H9 (cell line): ENCODE data around the gene TBX5. TPM values are rescaled to one million over a fixed set of nuclear protein-coding genes. Genes with fewer than 3 reads are reported as not detected.

Source experiments
- DNase-seq: peaks from one replicate; pipeline ENCODE4 v3.0.0-alpha.2; 2017
- H2AFZ ChIP-seq: one replicate; pipeline ENCODE4 v1.6.1; 2013; ENCODE audit warnings: mild to moderate bottlenecking, low read length, control low read depth, moderate library complexity
- H2AK5ac ChIP-seq: 2 replicates; pipeline ENCODE4 v1.6.1; 2013; ENCODE audit warnings: low read length, control low read depth, mixed read lengths; ENCODE audit not compliant: insufficient read length
- H2BK120ac ChIP-seq: one replicate; pipeline ENCODE4 v1.6.1; 2013; ENCODE audit warnings: low read depth, mild to moderate bottlenecking, low read length, control low read depth, inconsistent platforms; ENCODE audit not compliant: poor library complexity, severe bottlenecking
- H2BK12ac ChIP-seq: 2 replicates; pipeline ENCODE4 v1.6.1; 2013; ENCODE audit warnings: low read length, control low read depth, mixed read lengths, low read depth; ENCODE audit not compliant: insufficient read length
- H2BK15ac ChIP-seq: 2 replicates; pipeline ENCODE4 v1.6.1; 2013; ENCODE audit warnings: low read depth, low read length, control low read depth
- H2BK20ac ChIP-seq: one replicate; pipeline ENCODE4 v1.6.1; 2013; ENCODE audit warnings: low read depth, mild to moderate bottlenecking, low read length, control low read depth, inconsistent platforms; ENCODE audit not compliant: poor library complexity, severe bottlenecking
- H2BK5ac ChIP-seq: 2 replicates; pipeline ENCODE4 v1.6.1; 2013; ENCODE audit warnings: low read length, control low read depth, mixed read lengths; ENCODE audit not compliant: insufficient read length
- H3K14ac ChIP-seq: 2 replicates; pipeline ENCODE4 v1.6.1; 2013; ENCODE audit warnings: low read length, control low read depth; ENCODE audit not compliant: insufficient read depth
- H3K18ac ChIP-seq: 2 replicates; pipeline ENCODE4 v1.6.1; 2013; ENCODE audit warnings: low read depth, mild to moderate bottlenecking, mixed read lengths, low read length, control low read depth; ENCODE audit not compliant: insufficient read length
- H3K23ac ChIP-seq: 2 replicates; pipeline ENCODE4 v1.6.1; 2013; ENCODE audit warnings: low read length, control low read depth, mixed read lengths, low read depth; ENCODE audit not compliant: insufficient read length
- H3K23me2 ChIP-seq: 2 replicates; pipeline ENCODE4 v1.6.1; 2013; ENCODE audit warnings: low read depth, mild to moderate bottlenecking, mixed read lengths, low read length, control low read depth; ENCODE audit not compliant: insufficient read length, poor library complexity, severe bottlenecking
- H3K27ac ChIP-seq: 2 replicates; pipeline ENCODE4 v1.5.1; 2013; ENCODE audit warnings: low read length, control low read depth, mixed read lengths, low read depth; ENCODE audit not compliant: insufficient read length
- H3K27me3 ChIP-seq: 2 replicates; pipeline ENCODE4 v1.6.1; 2013; ENCODE audit warnings: low read length, control low read depth, inconsistent platforms; ENCODE audit not compliant: insufficient read depth
- H3K4ac ChIP-seq: 2 replicates; pipeline ENCODE4 v1.6.1; 2013; ENCODE audit warnings: low read depth, mild to moderate bottlenecking, control low read depth, inconsistent platforms, low read length, moderate library complexity
- H3K4me1 ChIP-seq: 2 replicates; pipeline ENCODE4 v1.6.1; 2013; ENCODE audit warnings: low read length, control low read depth, inconsistent platforms; ENCODE audit not compliant: insufficient read depth
- H3K4me2 ChIP-seq: 2 replicates; pipeline ENCODE4 v1.6.1; 2013; ENCODE audit warnings: low read length, control low read depth, mixed read lengths; ENCODE audit not compliant: insufficient read length, insufficient read depth
- H3K56ac ChIP-seq: 2 replicates; pipeline ENCODE4 v1.6.1; 2013; ENCODE audit warnings: low read depth, mild to moderate bottlenecking, mixed read lengths, low read length, control low read depth; ENCODE audit not compliant: insufficient read length
- H3K79me1 ChIP-seq: 2 replicates; pipeline ENCODE4 v1.6.1; 2013; ENCODE audit warnings: low read depth, mild to moderate bottlenecking, moderate library complexity, low read length, control low read depth, inconsistent platforms; ENCODE audit not compliant: insufficient read depth, poor library complexity, severe bottlenecking
- H3K79me2 ChIP-seq: 2 replicates; pipeline ENCODE4 v1.6.1; 2013; ENCODE audit warnings: low read length, control low read depth, inconsistent platforms; ENCODE audit not compliant: insufficient read depth
- H3K9ac ChIP-seq: 2 replicates; pipeline ENCODE4 v1.6.1; 2013; ENCODE audit warnings: low read length, control low read depth, mixed read lengths; ENCODE audit not compliant: insufficient read length; ENCODE audit errors: extremely low read depth
- H3K9me3 ChIP-seq: one replicate; pipeline ENCODE4 v1.6.1; 2013; ENCODE audit warnings: low read depth, low read length, inconsistent platforms; ENCODE audit not compliant: control insufficient read depth
- H3T11ph ChIP-seq: one replicate; pipeline ENCODE4 v1.6.1; 2013; ENCODE audit warnings: mild to moderate bottlenecking, low read length, control low read depth, inconsistent platforms
- H4K20me1 ChIP-seq: one replicate; pipeline ENCODE4 v1.6.1; 2013; ENCODE audit not compliant: control insufficient read depth, insufficient read length, insufficient read depth
- H4K5ac ChIP-seq: 2 replicates; pipeline ENCODE4 v1.6.1; 2013; ENCODE audit warnings: low read depth, mild to moderate bottlenecking, mixed read lengths, low read length, control low read depth; ENCODE audit not compliant: insufficient read length
- H4K8ac ChIP-seq: replicated peaks from 2 replicates; pipeline ENCODE4 v1.6.1; 2013; ENCODE audit warnings: low read length, control low read depth, mixed read lengths, low read depth; ENCODE audit not compliant: insufficient read length
- H4K91ac ChIP-seq: 2 replicates; pipeline ENCODE4 v1.6.1; 2013; ENCODE audit warnings: low read depth, mild to moderate bottlenecking, moderate library complexity, mixed read lengths, low read length, control low read depth; ENCODE audit not compliant: insufficient read length
- H3K27ac Mint-ChIP-seq, 3 experiments: 2 replicates in 2 of 3; 3 replicates in 1 of 3; pipeline ENCODE4 v1.8.0; 2020 to 2021; ENCODE audit warnings: mixed read lengths in 3 of 3, mild to moderate bottlenecking in 1 of 3, moderate library complexity in 1 of 3
- H3K27me3 Mint-ChIP-seq: 2 replicates; pipeline ENCODE4 v1.8.0; 2021; ENCODE audit warnings: low read depth, mild to moderate bottlenecking, moderate library complexity, mixed read lengths
- H3K36me3 Mint-ChIP-seq, 3 experiments: 2 replicates in 2 of 3; 3 replicates in 1 of 3; pipeline ENCODE4 v1.8.0; 2020 to 2021; ENCODE audit warnings: low read depth in 3 of 3, mixed read lengths in 3 of 3; ENCODE audit not compliant: insufficient read depth in 1 of 3
- H3K4me1 Mint-ChIP-seq, 2 experiments: 2 replicates each; pipeline ENCODE4 v1.8.0; 2020; ENCODE audit warnings: mixed read lengths in 2 of 2
- H3K4me3 Mint-ChIP-seq, 2 experiments: 2 replicates in 1 of 2; 3 replicates in 1 of 2; pipeline ENCODE4 v1.8.0; 2020 to 2021; ENCODE audit warnings: mild to moderate bottlenecking in 2 of 2, mixed read lengths in 2 of 2, moderate library complexity in 1 of 2
- H3K9me3 Mint-ChIP-seq, 2 experiments: 2 replicates in 1 of 2; 3 replicates in 1 of 2; pipeline ENCODE4 v1.8.0; 2020; ENCODE audit warnings: mild to moderate bottlenecking in 2 of 2, mixed read lengths in 2 of 2, moderate library complexity in 1 of 2
- CTCF ChIP-seq: fragments of 200-600 bp; sonication (generic); conservative IDR thresholded peaks from 3 replicates; pipeline ENCODE4 v1.8.0; 2021; ENCODE audit warnings: antibody characterized with exemption, mild to moderate bottlenecking
- WGBS: extraction: QIAGEN DNeasy Blood & Tissue Kit; methylation state at CpG from one replicate; pipeline ENCODE4 v1.1.7; 2013; ENCODE audit warnings: missing lambda C conversion rate, low lambda C conversion rate, mixed read lengths; ENCODE audit not compliant: insufficient read length; ENCODE audit errors: extremely low coverage; 5-methylcytosine and 5-hydroxymethylcytosine counted together
- total RNA-seq: library from RNA; stranded (reverse); gene quantifications from 2 replicates; pipeline ENCODE4 v1.2.1, GENCODE V29; 2021

Gene TBX5
- total RNA-seq, 1 experiment from 2014 or later, result not detected

DNA sequence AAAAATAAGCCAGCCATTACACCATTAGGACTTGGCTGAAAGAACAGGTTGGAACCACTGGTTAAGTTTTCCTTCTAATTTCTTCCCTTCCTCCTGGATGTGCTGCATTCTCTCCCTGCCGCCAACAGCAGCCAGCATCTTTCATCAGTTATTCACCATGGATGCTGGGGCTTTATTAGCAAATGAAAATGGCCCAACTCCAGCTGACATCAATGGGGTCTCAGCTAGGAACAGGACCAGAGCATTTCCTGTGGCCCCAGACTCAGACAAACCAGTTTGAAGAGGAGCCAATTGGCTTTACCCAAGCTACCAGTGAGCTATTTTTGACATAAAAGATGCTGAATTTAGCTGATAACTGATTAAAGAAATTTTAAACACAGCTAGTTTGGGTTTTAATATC, 26.0 kb upstream of the TBX5 start:
- no peak for DNase-seq
- TF ChIP-seq CTCF, result no peak
- H3K4ac ChIP-seq, result no peak overlapping the region

More for the DNA sequence above, 26.0 kb upstream of the TBX5 start:
- no peaks in the 10 kb centered on the region for H3K23me2 ChIP-seq
- H3K27ac ChIP-seq, result no peak overlapping the region
- no peaks in the 10 kb centered on the region for H3K79me1 ChIP-seq
- no peak overlapping the region for H3K18ac ChIP-seq
- H3K4me1 ChIP-seq, result no peaks in the 10 kb centered on the region
- H3K56ac ChIP-seq, result no peak overlapping the region
- no peak overlapping the region for H4K8ac ChIP-seq
- no peaks in the 10 kb centered on the region for H3K4me1 Mint-ChIP-seq
- peaks cover 9% of the 10 kb centered on the region for H3K9me3 ChIP-seq
- peaks cover 6% of the 10 kb centered on the region in 2 experiments for H3K9me3 Mint-ChIP-seq
- H2BK15ac ChIP-seq, result no peak overlapping the region
- no peak overlapping the region for H3K23ac ChIP-seq
- no peaks in the 10 kb centered on the region for H3K79me2 ChIP-seq
- peaks cover 10% of the 10 kb centered on the region; the same call in 1 of the 2 replicates for H3K27me3 ChIP-seq
- no peak overlapping the region for H2AFZ ChIP-seq
- no peak overlapping the region for H2BK120ac ChIP-seq
- no peak overlapping the region for H2BK20ac ChIP-seq
- H3T11ph ChIP-seq, result no peak overlapping the region
- no peak overlapping the region for H3K9ac ChIP-seq
- H3K4me2 ChIP-seq, result no peak overlapping the region
- no peak overlapping the region for H4K5ac ChIP-seq
- H3K27me3 Mint-ChIP-seq, result peaks cover 95% of the 10 kb centered on the region
- no peak overlapping the region for H3K14ac ChIP-seq
- H3K27ac Mint-ChIP-seq, result no peak overlapping the region
- no CpG with 5 or more reads among the region's 1 CpG for WGBS
- no peak overlapping the region for H3K4me3 Mint-ChIP-seq
- no peaks in the 10 kb centered on the region for H4K20me1 ChIP-seq
- H2AK5ac ChIP-seq, result no peak overlapping the region
- H3K36me3 Mint-ChIP-seq, result peaks cover 0 to 3% (median 0%) of the 10 kb centered on the region in 3 experiments; a peak in 3 of 7 replicates
- H2BK12ac ChIP-seq, result no peak overlapping the region
- H2BK5ac ChIP-seq, result no peak overlapping the region
- no peak overlapping the region for H4K91ac ChIP-seq
